Measurements from ENCODE around the gene SPX. TPM values are rescaled to one million over a fixed set of nuclear protein-coding genes. Genes with fewer than 3 reads are reported as not detected.

SPX gene
- total and polyA plus RNA-seq, 2 donors (not counting 3 experiments of a cell fraction or from before 2014, with no cell fraction given), result 0.06 TPM; not detected in 1

- Histone ChIP-seq H3K9me3 (replicated peaks; ENCODE audit: control insufficient read depth, insufficient read depth, low read length) (no peaks in the 10 kb centered on the region), H3K9ac (replicated peaks; ENCODE audit: extremely low read depth, insufficient read depth, low read length) (peak overlapping the region; percentile 8), H3K36me3 (ENCODE audit: control insufficient read depth in 2 of 2, extremely low read depth in 1 of 2, insufficient read depth in 2 of 2, low read length in 2 of 2) (peaks cover 6 to 7% of the 10 kb centered on the region in 2 experiments), H3K9me1 (replicated peaks; ENCODE audit: control insufficient read depth, extremely low read depth, insufficient read depth, low read length) (peaks cover 2% of the 10 kb centered on the region), H3K79me2 (ENCODE audit: control insufficient read depth, insufficient read depth, low read length) (peaks cover 56% of the 10 kb centered on the region), H3K4me2 (ENCODE audit: insufficient read depth, low read length) (peak overlapping the region; percentile 99), H3K4me1 (ENCODE audit: control insufficient read depth, extremely low read depth, insufficient read depth, low read length) (peaks cover 31% of the 10 kb centered on the region), H3K27ac (ENCODE audit: insufficient read depth, low read depth, low read length) (no peak overlapping the region), H3K4me3 (replicated peaks in 1 of 3; ENCODE audit: insufficient read depth in 1 of 3, low read depth in 1 of 3, low read length in 3 of 3) (peak overlapping the region in 1 of 3 experiments; percentile 88), H3K27me3 (ENCODE audit: control insufficient read depth in 2 of 2, insufficient read depth in 2 of 2, low read length in 2 of 2) (no peaks in the 10 kb centered on the region), H2AFZ (ENCODE audit: low read depth, low read length) (no peak overlapping the region), H4K20me1 (replicated peaks; ENCODE audit: control insufficient read depth, extremely low read depth, insufficient read depth, low read length) (no peaks in the 10 kb centered on the region)
- intact Hi-C loops (cut with micrococcal nuclease) (loop anchor here (2.0 kb wide), 1 partner anchor 181 kb away; no protein-coding TSS in a partner anchor), dilution Hi-C loops (cut with MboI; ENCODE audit: extremely low pct_ligation_motif_present, low sequenced_read_pairs) (no loop called here)
- DNase-seq (ENCODE audit: low read depth, low spot score) (no peak), FAIRE-seq (no peak)
- ChIA-PET CTCF (no interaction called here), POLR2A (no interaction called here)
- BruUV-seq (replicated peaks), result no TSS peak
- no peak for TF ChIP-seq POLR2AphosphoS5 (IDR thresholded peaks at IDR 0.05; ENCODE audit: insufficient read depth, low read depth, low read length)
- no peak for TF ChIP-seq MAX (IDR thresholded peaks at IDR 0.05; ENCODE audit: insufficient read depth, insufficient read length)
- TF ChIP-seq EZH2 (IDR thresholded peaks at IDR 0.05; ENCODE audit: borderline replicate concordance, low read depth, low read length, severe bottlenecking), result no peak
- no peak for TF ChIP-seq GATA2 (IDR thresholded peaks at IDR 0.05; ENCODE audit: insufficient read depth, insufficient read length, low read depth, low read length)
- TF ChIP-seq POLR2A (IDR thresholded peaks at IDR 0.05; ENCODE audit: low read depth, low read length), result no peak
- TF ChIP-seq MYC (IDR thresholded peaks at IDR 0.05; ENCODE audit: low read depth, low read length), result no peak
These were observed 26.3 kb upstream of the SPX start for GRCh38 chr12:21499765-21500164.

DNA sequence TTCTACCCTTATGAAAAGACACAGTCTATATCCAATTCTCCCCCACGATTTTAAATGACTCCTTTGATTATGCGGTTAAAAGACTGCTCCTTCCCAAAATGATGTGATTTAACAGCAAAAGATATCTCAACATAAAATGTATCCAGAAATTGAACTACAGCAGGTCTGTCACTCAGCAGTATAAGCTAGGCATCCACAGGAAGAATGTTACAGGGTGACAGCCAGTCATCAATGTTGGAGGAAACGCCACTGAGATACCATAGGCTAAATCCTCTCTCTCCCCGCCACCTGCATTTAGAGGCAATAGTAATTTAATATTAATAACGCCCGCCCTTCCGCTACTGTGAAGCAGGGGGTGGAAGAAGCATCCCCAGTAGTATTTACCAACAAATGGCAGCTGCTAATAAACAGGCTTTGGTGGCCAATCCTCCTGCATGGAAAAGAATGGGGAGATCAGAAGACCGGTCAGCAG lies 25.3 kb upstream of the SPX start:
- Histone ChIP-seq H3K27me3 (ENCODE audit: control insufficient read depth in 2 of 2, insufficient read depth in 2 of 2, low read length in 2 of 2) (no peaks in the 10 kb centered on the region), H2AFZ (ENCODE audit: low read depth, low read length) (peak overlapping the region; percentile 93), H3K4me1 (ENCODE audit: control insufficient read depth, extremely low read depth, insufficient read depth, low read length) (peaks cover 31% of the 10 kb centered on the region), H3K27ac (ENCODE audit: insufficient read depth, low read depth, low read length) (peak overlapping the region; percentile 87), H3K79me2 (ENCODE audit: control insufficient read depth, insufficient read depth, low read length) (peaks cover 67% of the 10 kb centered on the region), H3K9me3 (replicated peaks; ENCODE audit: control insufficient read depth, insufficient read depth, low read length) (no peaks in the 10 kb centered on the region), H3K36me3 (ENCODE audit: control insufficient read depth in 2 of 2, extremely low read depth in 1 of 2, insufficient read depth in 2 of 2, low read length in 2 of 2) (peaks cover 5 to 7% of the 10 kb centered on the region in 2 experiments), H3K4me3 (replicated peaks in 1 of 3; ENCODE audit: insufficient read depth in 1 of 3, low read depth in 1 of 3, low read length in 3 of 3) (peak overlapping the region; percentile 80 to 92 (median 88)), H3K9me1 (replicated peaks; ENCODE audit: control insufficient read depth, extremely low read depth, insufficient read depth, low read length) (peaks cover 2% of the 10 kb centered on the region), H3K4me2 (ENCODE audit: insufficient read depth, low read length) (peak overlapping the region; percentile 99), H3K9ac (replicated peaks; ENCODE audit: extremely low read depth, insufficient read depth, low read length) (peak overlapping the region; percentile 93), H4K20me1 (replicated peaks; ENCODE audit: control insufficient read depth, extremely low read depth, insufficient read depth, low read length) (no peaks in the 10 kb centered on the region)
- dilution Hi-C loops (cut with MboI; ENCODE audit: extremely low pct_ligation_motif_present, low sequenced_read_pairs) (no loop called here), intact Hi-C loops (cut with micrococcal nuclease) (loop anchor here (1.0 to 2.0 kb wide), 4 partner anchors 64 to 545 kb away; partner anchors contain the start of genes CMAS, LDHB and PYROXD1)
- TF ChIP-seq GATA2 (IDR thresholded peaks at IDR 0.05; ENCODE audit: insufficient read depth, insufficient read length, low read depth, low read length) (no peak), POLR2A (IDR thresholded peaks at IDR 0.05; ENCODE audit: low read depth, low read length) (no peak), FOS (IDR thresholded peaks at IDR 0.05; ENCODE audit: borderline replicate concordance, insufficient read depth, low read length) (no peak), MAX (IDR thresholded peaks at IDR 0.05; ENCODE audit: insufficient read depth, insufficient read length) (no peak), POLR2AphosphoS5 (IDR thresholded peaks at IDR 0.05; ENCODE audit: insufficient read depth, low read depth, low read length) (no peak), MYC (IDR thresholded peaks at IDR 0.05; ENCODE audit: low read depth, low read length) (no peak), JUN (IDR thresholded peaks at IDR 0.05; ENCODE audit: borderline replicate concordance, insufficient read depth, insufficient read length, low read depth) (no peak), EZH2 (IDR thresholded peaks at IDR 0.05; ENCODE audit: borderline replicate concordance, low read depth, low read length, severe bottlenecking) (no peak)
- TF ChIP-seq, protein P1, sequence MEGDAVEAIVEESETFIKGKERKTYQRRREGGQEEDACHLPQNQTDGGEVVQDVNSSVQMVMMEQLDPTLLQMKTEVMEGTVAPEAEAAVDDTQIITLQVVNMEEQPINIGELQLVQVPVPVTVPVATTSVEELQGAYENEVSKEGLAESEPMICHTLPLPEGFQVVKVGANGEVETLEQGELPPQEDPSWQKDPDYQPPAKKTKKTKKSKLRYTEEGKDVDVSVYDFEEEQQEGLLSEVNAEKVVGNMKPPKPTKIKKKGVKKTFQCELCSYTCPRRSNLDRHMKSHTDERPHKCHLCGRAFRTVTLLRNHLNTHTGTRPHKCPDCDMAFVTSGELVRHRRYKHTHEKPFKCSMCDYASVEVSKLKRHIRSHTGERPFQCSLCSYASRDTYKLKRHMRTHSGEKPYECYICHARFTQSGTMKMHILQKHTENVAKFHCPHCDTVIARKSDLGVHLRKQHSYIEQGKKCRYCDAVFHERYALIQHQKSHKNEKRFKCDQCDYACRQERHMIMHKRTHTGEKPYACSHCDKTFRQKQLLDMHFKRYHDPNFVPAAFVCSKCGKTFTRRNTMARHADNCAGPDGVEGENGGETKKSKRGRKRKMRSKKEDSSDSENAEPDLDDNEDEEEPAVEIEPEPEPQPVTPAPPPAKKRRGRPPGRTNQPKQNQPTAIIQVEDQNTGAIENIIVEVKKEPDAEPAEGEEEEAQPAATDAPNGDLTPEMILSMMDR (IDR thresholded peaks at IDR 0.05; ENCODE audit: extremely low read depth in 1 of 2, insufficient read depth in 1 of 2, low read depth in 1 of 2, low read length in 2 of 2), result no peak
- no peak for FAIRE-seq
- BruUV-seq (replicated peaks), result TSS peak; percentile 51
- CTCF ChIA-PET, result interaction anchor here (1.5 to 1.8 kb wide), 2 partner anchors 8 to 180 kb away, joined by 6 to 9 read pairs; no protein-coding TSS in a partner anchor
- no peak for DNase-seq (ENCODE audit: low read depth, low spot score)
- POLR2A ChIA-PET, result interaction anchor here (0.8 kb wide), 1 partner anchor 157 kb away, joined by 4 read pairs; the partner anchor contains the start of gene LDHB

Data from endothelial cell of umbilical vein (primary cell).